ENCODE data around the gene ST3GAL5.

The ST3GAL5 gene

DNA sequence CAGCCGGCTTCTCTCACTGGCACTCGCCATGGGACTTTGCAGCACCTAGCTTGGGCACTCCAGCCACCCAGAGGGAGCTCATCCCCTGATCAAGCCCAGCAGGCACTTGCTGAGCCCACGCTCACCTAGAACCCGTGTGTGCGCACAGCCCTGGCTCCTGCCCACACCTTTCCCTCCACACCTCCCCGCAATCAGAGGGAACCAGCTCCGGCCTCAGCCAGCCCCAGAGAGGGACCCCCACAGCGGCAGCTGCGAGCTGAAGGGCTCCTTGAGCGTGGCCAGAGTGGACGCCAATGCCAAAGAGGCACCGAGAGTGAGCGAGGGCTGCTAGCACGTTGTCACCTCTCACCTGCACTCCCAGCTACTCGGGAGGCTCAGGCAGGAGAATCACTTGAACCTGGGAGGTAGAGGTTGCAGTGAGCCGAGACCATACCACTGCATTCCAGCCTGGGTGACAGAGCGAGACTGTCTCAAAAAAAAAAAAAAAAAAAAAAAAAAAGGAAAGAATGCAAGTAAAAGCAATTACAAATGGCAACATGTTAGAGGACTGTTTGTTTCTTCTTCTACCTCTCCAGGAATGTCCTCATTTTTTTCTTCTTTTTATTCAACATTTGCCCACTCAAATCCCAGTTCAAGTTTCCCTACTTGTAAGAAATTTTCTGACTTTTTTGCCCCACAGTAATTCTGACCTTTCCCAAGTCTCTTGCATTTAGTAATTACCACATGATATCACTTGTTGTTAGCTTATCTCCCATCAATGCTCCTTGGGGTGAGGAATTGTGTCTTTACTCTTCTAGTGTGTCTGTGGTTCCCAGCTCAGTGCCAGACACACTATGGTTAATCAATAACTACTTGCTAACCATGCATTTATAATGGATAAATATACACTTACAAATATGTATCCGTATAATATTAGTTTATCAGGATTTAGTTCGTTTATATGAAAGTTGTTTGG lies 40.6 kb upstream of the ST3GAL5 start:
- Histone ChIP-seq H3K9me3 (ENCODE audit: control insufficient read depth in 2 of 2, low read length in 2 of 2) (no peaks in the 10 kb centered on the region), H3K36me3 (ENCODE audit: control insufficient read depth in 2 of 2, insufficient read depth in 2 of 2, low read length in 2 of 2) (no peaks in the 10 kb centered on the region), H3K4me3 (ENCODE audit: low read length in 2 of 2) (no peak overlapping the region), H3K27ac (ENCODE audit: low read length) (no peak overlapping the region), H3K4me1 (ENCODE audit: control insufficient read depth, insufficient read depth, low read length) (no peaks in the 10 kb centered on the region), H3K9ac (ENCODE audit: low read length in 2 of 2) (no peak overlapping the region), H3K27me3 (ENCODE audit: control insufficient read depth in 1 of 2, insufficient read depth in 2 of 2, low read length in 2 of 2) (no peaks in the 10 kb centered on the region)

DNA sequence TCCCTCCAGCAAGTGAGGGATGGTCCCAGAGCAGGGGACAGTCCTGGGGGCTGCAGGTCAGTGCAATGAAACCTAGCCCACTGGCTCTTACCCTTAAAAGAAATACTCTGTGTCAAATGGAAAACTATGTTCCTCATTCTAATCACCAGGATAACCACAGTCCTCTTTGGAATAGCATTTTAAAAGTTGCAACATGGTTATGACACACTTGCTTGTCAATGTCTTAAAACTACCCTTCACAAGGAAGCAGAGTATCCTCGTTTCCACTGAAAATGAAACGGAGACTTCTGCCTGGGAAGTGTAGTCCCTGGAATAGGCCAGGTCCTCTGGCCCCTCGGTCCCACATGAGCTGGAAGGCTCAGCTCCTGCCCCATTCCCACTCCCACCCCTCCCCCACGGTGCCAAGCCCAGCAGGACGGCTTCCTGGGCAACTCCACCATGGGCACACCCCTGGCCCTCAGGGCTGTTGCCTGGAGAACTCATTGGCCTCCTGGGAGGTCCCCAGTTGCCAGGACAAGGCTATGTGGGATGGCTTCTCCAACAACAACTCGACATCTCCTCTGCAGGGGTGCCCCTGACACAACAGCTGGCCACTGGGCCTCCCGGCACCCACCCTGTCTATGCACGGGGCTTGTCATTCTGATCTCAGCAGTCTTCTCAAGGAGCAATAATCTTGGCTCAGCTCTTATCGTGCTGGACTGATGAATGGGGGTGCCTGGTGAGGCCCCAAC lies 38.3 kb upstream of the ST3GAL5 start:
- H3K4me1 ChIP-seq (ENCODE audit: control insufficient read depth, insufficient read depth, low read length) = no peaks in the 10 kb centered on the region
- H3K9ac ChIP-seq (ENCODE audit: low read length in 2 of 2) = no peak overlapping the region
- no peak overlapping the region for H3K4me3 ChIP-seq (ENCODE audit: low read length in 2 of 2)
- no peak overlapping the region for H3K27ac ChIP-seq (ENCODE audit: low read length)
- H3K27me3 ChIP-seq (ENCODE audit: control insufficient read depth in 1 of 2, insufficient read depth in 2 of 2, low read length in 2 of 2) = no peaks in the 10 kb centered on the region
- H3K36me3 ChIP-seq (ENCODE audit: control insufficient read depth in 2 of 2, insufficient read depth in 2 of 2, low read length in 2 of 2) = no peaks in the 10 kb centered on the region
- H3K9me3 ChIP-seq (ENCODE audit: control insufficient read depth in 2 of 2, low read length in 2 of 2) = no peaks in the 10 kb centered on the region

DNA sequence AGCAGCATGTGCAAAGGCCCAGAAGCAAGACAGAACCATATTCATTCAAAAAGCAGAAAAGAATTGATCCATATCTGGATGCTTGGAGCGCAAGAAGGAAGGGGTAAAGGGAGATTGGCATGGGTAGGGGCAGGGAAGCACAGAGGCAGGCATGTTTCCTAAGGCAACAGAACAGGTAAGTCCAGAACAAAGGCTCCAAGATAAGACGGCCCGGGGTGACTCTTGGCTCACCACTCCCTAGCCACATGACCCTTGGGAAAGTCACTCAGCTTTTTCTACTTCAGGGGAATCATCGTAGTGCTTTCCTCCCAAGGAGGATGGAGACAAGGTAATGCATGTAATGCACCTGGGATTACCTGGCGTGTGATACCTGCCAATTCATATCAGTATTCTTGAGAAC lies 37.7 kb upstream of the ST3GAL5 start:
- H3K27ac ChIP-seq (ENCODE audit: low read length) = no peak overlapping the region
- no peaks in the 10 kb centered on the region for H3K4me1 ChIP-seq (ENCODE audit: control insufficient read depth, insufficient read depth, low read length)
- no peaks in the 10 kb centered on the region for H3K9me3 ChIP-seq (ENCODE audit: control insufficient read depth in 2 of 2, low read length in 2 of 2)
- no peak overlapping the region for H3K9ac ChIP-seq (ENCODE audit: low read length in 2 of 2)
- no peak overlapping the region for H3K4me3 ChIP-seq (ENCODE audit: low read length in 2 of 2)
- no peaks in the 10 kb centered on the region for H3K36me3 ChIP-seq (ENCODE audit: control insufficient read depth in 2 of 2, insufficient read depth in 2 of 2, low read length in 2 of 2)
- no peaks in the 10 kb centered on the region for H3K27me3 ChIP-seq (ENCODE audit: control insufficient read depth in 1 of 2, insufficient read depth in 2 of 2, low read length in 2 of 2)

DNA sequence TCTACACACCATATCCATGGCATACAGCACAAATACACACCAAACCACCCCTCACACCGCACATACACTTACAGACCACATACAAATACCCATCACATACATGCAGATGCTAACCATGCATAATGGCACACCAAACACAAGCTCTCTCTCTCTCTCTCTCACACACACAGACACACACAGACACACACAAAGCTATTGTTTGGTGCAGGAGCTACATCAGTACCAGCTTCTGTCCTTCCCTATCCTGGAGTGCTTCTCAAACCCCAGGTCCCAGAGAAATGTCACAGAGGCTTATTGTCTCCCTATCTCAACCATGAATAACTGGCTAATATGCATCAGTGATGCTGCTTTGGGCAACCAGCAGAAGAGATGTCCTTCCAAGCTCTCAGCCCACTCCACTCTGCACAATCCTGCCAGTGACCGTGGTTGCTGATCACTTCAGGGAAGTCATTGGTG lies 36.5 kb upstream of the ST3GAL5 start:
- H3K4me1 ChIP-seq (ENCODE audit: control insufficient read depth, insufficient read depth, low read length) = no peaks in the 10 kb centered on the region
- no peak overlapping the region for H3K27ac ChIP-seq (ENCODE audit: low read length)
- no peak overlapping the region for H3K9ac ChIP-seq (ENCODE audit: low read length in 2 of 2)
- H3K36me3 ChIP-seq (ENCODE audit: control insufficient read depth in 2 of 2, insufficient read depth in 2 of 2, low read length in 2 of 2) = no peaks in the 10 kb centered on the region
- no peaks in the 10 kb centered on the region for H3K9me3 ChIP-seq (ENCODE audit: control insufficient read depth in 2 of 2, low read length in 2 of 2)
- no peaks in the 10 kb centered on the region for H3K27me3 ChIP-seq (ENCODE audit: control insufficient read depth in 1 of 2, insufficient read depth in 2 of 2, low read length in 2 of 2)
- H3K4me3 ChIP-seq (ENCODE audit: low read length in 2 of 2) = no peak overlapping the region

DNA sequence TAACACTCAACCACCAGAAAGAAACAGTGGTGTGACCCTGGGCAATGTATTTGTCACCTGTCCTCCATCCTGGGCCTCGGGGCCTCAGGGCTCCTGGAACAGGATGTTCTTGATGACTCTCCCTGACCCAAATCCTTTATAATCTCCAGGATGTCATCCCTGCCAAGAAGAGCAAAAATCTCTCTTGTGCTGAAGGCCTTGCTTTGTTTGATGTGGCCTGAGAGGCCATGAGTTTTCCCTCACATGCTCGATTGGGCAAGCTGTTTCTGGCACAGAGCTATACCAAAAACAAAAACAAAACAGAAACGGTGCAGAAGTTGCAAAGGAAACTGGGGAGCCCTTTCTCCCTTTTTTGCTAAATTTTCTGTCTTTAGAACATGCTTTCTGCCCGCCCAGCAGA lies 35.7 kb upstream of the ST3GAL5 start:
- Histone ChIP-seq H3K27me3 (ENCODE audit: control insufficient read depth in 1 of 2, insufficient read depth in 2 of 2, low read length in 2 of 2) (no peaks in the 10 kb centered on the region), H3K9me3 (ENCODE audit: control insufficient read depth in 2 of 2, low read length in 2 of 2) (no peaks in the 10 kb centered on the region), H3K4me1 (ENCODE audit: control insufficient read depth, insufficient read depth, low read length) (no peaks in the 10 kb centered on the region), H3K9ac (ENCODE audit: low read length in 2 of 2) (no peak overlapping the region), H3K36me3 (ENCODE audit: control insufficient read depth in 2 of 2, insufficient read depth in 2 of 2, low read length in 2 of 2) (no peaks in the 10 kb centered on the region), H3K27ac (ENCODE audit: low read length) (no peak overlapping the region), H3K4me3 (ENCODE audit: low read length in 2 of 2) (no peak overlapping the region)

DNA sequence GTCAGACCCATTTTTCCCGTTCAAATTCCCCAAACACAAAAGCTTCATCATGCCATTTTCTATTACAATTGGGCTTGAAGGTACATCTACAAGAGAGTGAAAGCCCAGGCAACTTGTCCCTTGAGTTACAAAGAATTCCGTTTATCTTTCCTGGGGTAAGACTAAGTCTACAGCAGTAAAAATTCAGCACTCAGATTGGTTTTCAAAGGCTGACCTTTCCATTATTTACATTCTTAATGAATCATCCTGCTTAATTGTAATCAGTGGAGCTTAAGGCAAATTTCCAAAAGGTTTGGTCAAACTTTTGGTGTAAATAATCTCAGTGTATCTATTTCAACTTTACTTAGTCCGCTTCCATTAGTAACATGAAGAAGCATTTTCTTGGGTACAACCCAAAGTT lies 33.4 kb upstream of the ST3GAL5 start:
- Histone ChIP-seq H3K4me1 (ENCODE audit: control insufficient read depth, insufficient read depth, low read length) (no peaks in the 10 kb centered on the region), H3K4me3 (ENCODE audit: low read length in 2 of 2) (no peak overlapping the region), H3K27me3 (ENCODE audit: control insufficient read depth in 1 of 2, insufficient read depth in 2 of 2, low read length in 2 of 2) (no peaks in the 10 kb centered on the region), H3K36me3 (ENCODE audit: control insufficient read depth in 2 of 2, insufficient read depth in 2 of 2, low read length in 2 of 2) (no peaks in the 10 kb centered on the region), H3K9me3 (ENCODE audit: control insufficient read depth in 2 of 2, low read length in 2 of 2) (no peaks in the 10 kb centered on the region), H3K9ac (ENCODE audit: low read length in 2 of 2) (no peak overlapping the region), H3K27ac (ENCODE audit: low read length) (no peak overlapping the region)

DNA sequence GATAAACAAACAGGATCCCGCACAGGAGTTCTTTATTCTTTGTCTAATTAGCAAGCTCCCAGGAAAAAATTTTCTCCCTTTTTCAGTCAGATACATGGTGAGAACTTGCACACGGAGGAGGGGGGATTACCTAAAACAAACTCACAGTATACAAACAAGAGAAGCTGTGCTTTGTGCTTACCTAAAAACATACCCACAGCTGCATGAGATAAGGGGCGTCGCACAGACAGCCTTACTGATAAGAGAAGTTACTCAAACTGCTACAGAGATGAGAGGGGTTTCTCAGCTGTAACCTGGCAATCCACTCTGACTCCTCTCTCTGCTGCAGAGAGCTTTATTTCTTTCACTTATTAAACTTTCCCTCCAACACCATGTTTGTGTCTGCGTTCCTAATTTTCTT lies 32.9 kb upstream of the ST3GAL5 start:
- H3K4me1 ChIP-seq (ENCODE audit: control insufficient read depth, insufficient read depth, low read length) = no peaks in the 10 kb centered on the region
- no peaks in the 10 kb centered on the region for H3K9me3 ChIP-seq (ENCODE audit: control insufficient read depth in 2 of 2, low read length in 2 of 2)
- H3K36me3 ChIP-seq (ENCODE audit: control insufficient read depth in 2 of 2, insufficient read depth in 2 of 2, low read length in 2 of 2) = no peaks in the 10 kb centered on the region
- H3K9ac ChIP-seq (ENCODE audit: low read length in 2 of 2) = no peak overlapping the region
- H3K4me3 ChIP-seq (ENCODE audit: low read length in 2 of 2) = no peak overlapping the region
- H3K27ac ChIP-seq (ENCODE audit: low read length) = no peak overlapping the region
- H3K27me3 ChIP-seq (ENCODE audit: control insufficient read depth in 1 of 2, insufficient read depth in 2 of 2, low read length in 2 of 2) = no peaks in the 10 kb centered on the region

DNA sequence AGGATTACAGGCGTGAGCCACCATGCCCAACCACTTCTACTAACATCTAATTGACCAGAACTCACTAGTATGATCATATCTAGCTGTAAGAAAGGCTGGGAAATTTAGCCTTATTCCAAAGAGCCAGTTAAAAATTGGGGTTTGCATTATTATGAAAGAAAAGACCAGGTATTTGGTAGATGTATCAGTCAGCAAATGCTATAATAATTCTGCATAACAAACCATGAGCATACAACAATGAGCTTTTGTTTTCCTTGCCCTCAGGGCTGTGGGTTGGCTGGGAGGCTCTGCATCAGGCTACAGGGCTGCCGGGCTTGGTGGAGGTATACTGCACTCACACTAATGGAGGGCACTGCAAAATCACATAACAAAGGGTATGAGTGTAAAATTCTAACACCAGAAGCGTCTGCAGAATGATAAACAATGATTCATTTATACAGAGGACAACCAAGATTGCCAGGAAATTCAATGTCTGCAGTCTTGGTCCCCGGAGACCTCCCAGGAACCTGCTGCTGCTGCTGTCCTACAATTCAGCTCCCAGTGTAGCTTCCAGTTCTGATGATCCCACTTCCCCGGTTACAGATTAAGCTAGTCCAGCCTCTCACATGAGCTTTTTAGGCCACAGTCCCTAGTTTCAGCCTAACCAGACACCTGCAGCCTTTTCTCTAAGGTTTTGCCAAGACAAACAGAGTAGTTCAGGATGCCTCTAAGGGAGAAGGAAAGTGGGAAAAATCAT lies 32.2 kb upstream of the ST3GAL5 start:
- Histone ChIP-seq H3K4me1 (ENCODE audit: control insufficient read depth, insufficient read depth, low read length) (no peaks in the 10 kb centered on the region), H3K9ac (ENCODE audit: low read length in 2 of 2) (no peak overlapping the region), H3K36me3 (ENCODE audit: control insufficient read depth in 2 of 2, insufficient read depth in 2 of 2, low read length in 2 of 2) (no peaks in the 10 kb centered on the region), H3K27me3 (ENCODE audit: control insufficient read depth in 1 of 2, insufficient read depth in 2 of 2, low read length in 2 of 2) (no peaks in the 10 kb centered on the region), H3K9me3 (ENCODE audit: control insufficient read depth in 2 of 2, low read length in 2 of 2) (no peaks in the 10 kb centered on the region), H3K4me3 (ENCODE audit: low read length in 2 of 2) (no peak overlapping the region), H3K27ac (ENCODE audit: low read length) (no peak overlapping the region)

DNA sequence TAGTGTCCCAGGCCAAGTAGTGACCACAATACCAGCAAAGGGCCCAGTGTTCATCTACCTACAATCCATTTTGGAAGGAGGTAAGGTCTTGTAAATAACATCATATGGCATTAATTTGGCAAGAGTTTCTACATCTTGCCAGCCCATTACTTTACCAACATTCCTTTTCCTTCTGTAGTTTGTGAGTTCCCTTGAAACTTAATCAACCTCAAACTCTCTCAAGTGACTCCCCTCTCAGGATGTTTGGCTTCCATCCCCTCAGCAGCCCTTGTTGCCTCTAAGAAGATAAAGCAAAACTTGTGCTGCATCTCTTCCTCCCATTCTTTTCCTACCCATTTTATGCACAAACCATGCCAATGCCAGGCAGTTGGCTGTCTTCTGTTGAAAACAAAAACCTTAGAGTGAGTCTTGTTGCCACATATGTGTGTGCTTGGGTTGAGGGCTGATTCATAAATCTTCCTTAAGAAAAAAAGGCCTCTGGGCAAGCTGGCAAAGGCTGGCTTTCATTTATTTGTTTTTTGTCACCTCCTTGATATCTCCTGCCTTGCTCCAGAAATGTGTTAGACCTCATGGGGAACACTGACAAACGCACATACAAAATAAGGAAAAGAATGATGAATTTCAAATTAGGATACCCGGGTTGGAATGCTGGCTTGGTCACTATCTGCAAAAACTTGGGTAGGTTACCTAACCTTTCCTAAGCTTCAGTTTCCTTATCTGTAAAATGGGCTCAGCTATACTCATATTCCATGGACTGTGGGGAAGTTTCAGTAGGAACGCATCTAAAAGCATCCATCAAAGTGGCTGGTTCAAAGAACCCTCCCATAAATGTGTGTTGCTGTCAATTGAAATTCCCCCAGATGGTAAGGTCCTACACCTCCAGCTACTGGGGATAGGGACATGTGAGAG lies 29.4 kb upstream of the ST3GAL5 start:
- Histone ChIP-seq H3K9ac (ENCODE audit: low read length in 2 of 2) (no peak overlapping the region), H3K9me3 (ENCODE audit: control insufficient read depth in 2 of 2, low read length in 2 of 2) (no peaks in the 10 kb centered on the region), H3K4me3 (ENCODE audit: low read length in 2 of 2) (no peak overlapping the region), H3K27ac (ENCODE audit: low read length) (no peak overlapping the region), H3K27me3 (ENCODE audit: control insufficient read depth in 1 of 2, insufficient read depth in 2 of 2, low read length in 2 of 2) (no peaks in the 10 kb centered on the region), H3K36me3 (ENCODE audit: control insufficient read depth in 2 of 2, insufficient read depth in 2 of 2, low read length in 2 of 2) (no peaks in the 10 kb centered on the region), H3K4me1 (ENCODE audit: control insufficient read depth, insufficient read depth, low read length) (peaks cover 3% of the 10 kb centered on the region)

Data from stomach smooth muscle (tissue), 2 donors.